CD14-positive monocyte (primary cell): ENCODE measurements around the gene ANXA10. TPM values are rescaled to one million over a fixed set of nuclear protein-coding genes. Genes with fewer than 3 reads are reported as not detected.
"Not testable (repeated sequence)": the region's sequence is repeated elsewhere in the genome, so short reads cannot be mapped to it uniquely, and the experiment has no call there.

Experiments
- DNase-seq, 3 donors: peaks; one replicate each; pipeline ENCODE4 v3.0.0-alpha.2; 2011 to 2022
- H2AFZ ChIP-seq: 2 replicates; pipeline ENCODE4 v1.6.0; 2012; ENCODE audit warnings: mild to moderate bottlenecking, low read depth, low read length, inconsistent platforms; ENCODE audit not compliant: insufficient read depth, poor library complexity, severe bottlenecking
- H3K27ac ChIP-seq, 2 donors: 1 replicate in 1 of 2; 2 replicates in 1 of 2; pipeline ENCODE4 v1.5.1; 2012 to 2013; ENCODE audit warnings: low read length in 2 of 2, control low read depth in 1 of 2, inconsistent platforms in 1 of 2, low read depth in 1 of 2, mild to moderate bottlenecking in 1 of 2
- H3K27me3 ChIP-seq, 2 donors: one replicate each; pipeline versions ENCODE4 v1.6.0 to v1.6.1; 2011 to 2013; ENCODE audit warnings: low read length in 2 of 2; ENCODE audit not compliant: control insufficient read depth in 2 of 2, insufficient read depth in 2 of 2
- H3K36me3 ChIP-seq, 2 donors: replicated peaks in 1 of 2; 1 replicate in 1 of 2; 2 replicates in 1 of 2; pipeline versions ENCODE4 v1.5.1 to v1.6.1; 2012 to 2013; ENCODE audit warnings: low read length in 2 of 2, control low read depth in 1 of 2, inconsistent platforms in 1 of 2, mild to moderate bottlenecking in 1 of 2; ENCODE audit not compliant: insufficient read depth in 2 of 2, control insufficient read depth in 1 of 2
- H3K4me1 ChIP-seq, 2 donors: 1 replicate in 1 of 2; 2 replicates in 1 of 2; pipeline versions ENCODE4 v1.5.1 to v1.6.1; 2012 to 2013; ENCODE audit warnings: low read length in 2 of 2, control low read depth in 1 of 2, inconsistent platforms in 1 of 2, mild to moderate bottlenecking in 1 of 2, moderate library complexity in 1 of 2; ENCODE audit not compliant: insufficient read depth in 2 of 2, control insufficient read depth in 1 of 2
- H3K4me2 ChIP-seq: replicated peaks from 2 replicates; pipeline ENCODE3; 2012; ENCODE audit warnings: low read length, moderate library complexity, mild to moderate bottlenecking; ENCODE audit not compliant: poor library complexity, severe bottlenecking; ENCODE audit errors: extremely low read depth
- H3K4me3 ChIP-seq, 3 experiments: fragments of 200-600 bp in 1 of 3; sonication (generic) in 1 of 3; replicated peaks in 1 of 3; 1 replicate in 2 of 3; 2 replicates in 1 of 3; pipeline ENCODE4 v1.5.1; 2011 to 2013; ENCODE audit warnings: low read length in 3 of 3, mild to moderate bottlenecking in 3 of 3, control low read depth in 2 of 3, low read depth in 2 of 3, inconsistent platforms in 1 of 3, moderate library complexity in 1 of 3
- H3K79me2 ChIP-seq: 2 replicates; pipeline ENCODE4 v1.6.0; 2012; ENCODE audit warnings: mild to moderate bottlenecking, control low read depth, inconsistent platforms, low read length, moderate library complexity; ENCODE audit not compliant: insufficient read depth
- H3K9ac ChIP-seq: 2 replicates; pipeline ENCODE4 v1.6.0; 2017; ENCODE audit warnings: low read length, mild to moderate bottlenecking; ENCODE audit not compliant: insufficient read depth, poor library complexity, severe bottlenecking
- H3K9me3 ChIP-seq, 2 donors: replicated peaks in 1 of 2; 1 replicate in 1 of 2; 2 replicates in 1 of 2; pipeline versions ENCODE4 v1.5.1 to v1.6.1; 2012 to 2013; ENCODE audit warnings: low read length in 2 of 2, control low read depth in 1 of 2; ENCODE audit not compliant: control insufficient read depth in 1 of 2, insufficient read depth in 1 of 2
- H4K20me1 ChIP-seq: 2 replicates; pipeline ENCODE4 v1.6.0; 2012; ENCODE audit warnings: mild to moderate bottlenecking, low read length, control low read depth, moderate library complexity; ENCODE audit not compliant: insufficient read depth
- H3K27ac Mint-ChIP-seq, 7 donors: one replicate each; pipeline ENCODE4 v1.8.0; 2020; ENCODE audit warnings: mild to moderate bottlenecking in 7 of 7, mixed read lengths in 7 of 7, moderate library complexity in 6 of 7, inconsistent platforms in 2 of 7
- H3K27me3 Mint-ChIP-seq, 3 donors: one replicate each; pipeline ENCODE4 v1.8.0; 2021 to 2022; ENCODE audit warnings: low read depth in 3 of 3, mild to moderate bottlenecking in 3 of 3, mixed read lengths in 3 of 3, moderate library complexity in 3 of 3, inconsistent platforms in 1 of 3
- H3K36me3 Mint-ChIP-seq, 2 donors: one replicate each; pipeline ENCODE4 v1.8.0; 2020; ENCODE audit warnings: mixed read lengths in 2 of 2, inconsistent platforms in 1 of 2, mild to moderate bottlenecking in 1 of 2
- H3K4me1 Mint-ChIP-seq: one replicate; pipeline ENCODE4 v1.8.0; 2020; ENCODE audit warnings: mild to moderate bottlenecking, mixed read lengths
- H3K4me3 Mint-ChIP-seq, 2 donors: one replicate each; pipeline ENCODE4 v1.8.0; 2020; ENCODE audit warnings: mild to moderate bottlenecking in 2 of 2, mixed read lengths in 2 of 2, moderate library complexity in 1 of 2
- H3K9me3 Mint-ChIP-seq, 7 donors: one replicate each; pipeline ENCODE4 v1.8.0; 2020 to 2022; ENCODE audit warnings: mixed read lengths in 7 of 7, mild to moderate bottlenecking in 6 of 7, moderate library complexity in 6 of 7, inconsistent platforms in 2 of 7
- WGBS: methylation state at CpG from one replicate; pipeline ENCODE4 v1.1.5; 2013; ENCODE audit warnings: missing lambda C conversion rate; ENCODE audit not compliant: insufficient coverage; 5-methylcytosine and 5-hydroxymethylcytosine counted together
- intact Hi-C, 2 donors: fragments of 100-400 bp; cut with micrococcal nuclease; formaldehyde crosslinking; loops; one replicate each; pipeline versions ENCODE4 v1.15.0 to v1.15.1; 2023
- polyA plus RNA-seq, 3 donors: library from polyadenylated mRNA; depleted of rRNA in 1 of 3; unstranded in 2 of 3; stranded (reverse) in 1 of 3; fragments of 300-500 nt in 2 of 3; fragments of >200 nt in 1 of 3; fragmentation: Illumina TruSeq in 2 of 3; gene quantifications; 1 replicate in 2 of 3; 2 replicates in 1 of 3; pipeline ENCODE4 v1.2.3, GENCODE V29; 2012 to 2021
- TF ChIP-seq, protein P1 (sequence below): fragments of 200-600 bp; IDR thresholded peaks from one replicate; pipeline ENCODE4 v1.8.0; 2022; ENCODE audit warnings: antibody characterized with exemption, mild to moderate bottlenecking

The ANXA10 gene
- polyA plus RNA-seq, 3 donors, result not detected

DNA sequence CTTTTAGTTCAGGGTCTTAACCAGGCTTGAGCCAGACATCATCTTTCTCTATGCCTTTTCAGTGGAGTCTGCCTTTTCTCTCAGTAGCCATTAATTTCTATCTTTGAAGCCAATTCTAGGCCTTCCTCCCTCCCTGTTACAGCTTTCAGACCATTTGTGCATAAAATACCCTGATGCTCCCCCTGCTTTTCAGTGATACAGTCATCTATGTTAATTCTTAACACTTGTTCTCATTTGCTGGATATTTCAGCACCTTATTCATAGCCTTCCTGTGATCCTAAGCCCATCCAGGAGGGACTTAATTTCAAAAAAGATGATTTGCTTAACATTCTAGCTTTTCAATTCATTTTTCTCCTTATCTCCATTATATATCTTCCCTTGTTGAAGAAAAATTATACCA is 42.3 kb downstream of the ANXA10 start:
- H3K4me1 ChIP-seq, result no peaks in the 10 kb centered on the region

DNA sequence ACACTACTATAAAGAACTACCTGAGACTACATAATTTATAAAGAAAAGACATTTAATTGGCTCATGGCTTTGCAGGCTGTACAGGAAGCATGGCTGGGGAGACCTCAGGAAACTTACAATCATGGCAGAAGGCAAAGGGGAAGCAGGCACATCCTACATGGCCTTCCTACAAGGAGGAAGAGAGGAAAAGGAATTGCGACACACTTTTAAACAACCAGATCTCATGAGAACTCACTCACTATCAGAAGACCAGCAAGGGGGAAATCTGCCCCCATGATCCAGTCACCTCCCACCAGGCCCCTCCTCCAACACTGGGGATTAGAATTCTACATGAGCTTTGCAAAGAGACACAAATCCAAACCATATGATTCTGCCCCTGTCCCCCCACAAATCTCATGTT is 43.5 kb downstream of the ANXA10 start:
- not testable (repeated sequence) for H3K4me1 ChIP-seq, H3K36me3 Mint-ChIP-seq

More for the DNA sequence above, 42.3 kb downstream of the ANXA10 start:
- H3K4me2 ChIP-seq, result no peak overlapping the region
- Mint-ChIP-seq H3K4me3 (no peak overlapping the region), H3K9me3 (peaks cover 0 to 11% (median 5%) of the 10 kb centered on the region in 7 donors), H3K36me3 (no peaks in the 10 kb centered on the region), H3K4me1 (no peaks in the 10 kb centered on the region), H3K27ac (no peak overlapping the region), H3K27me3 (peaks cover 0 to 2% (median 0%) of the 10 kb centered on the region in 3 donors)
- no peaks in the 10 kb centered on the region for H4K20me1 ChIP-seq
- no peak overlapping the region for H3K27ac ChIP-seq
- intact Hi-C loops, result no loop called here
- no peak for DNase-seq
- no peaks in the 10 kb centered on the region for H3K27me3 ChIP-seq
- H3K4me3 ChIP-seq, result no peak overlapping the region
- H2AFZ ChIP-seq, result no peak overlapping the region
- H3K9ac ChIP-seq, result no peak overlapping the region
- TF ChIP-seq, protein P1, sequence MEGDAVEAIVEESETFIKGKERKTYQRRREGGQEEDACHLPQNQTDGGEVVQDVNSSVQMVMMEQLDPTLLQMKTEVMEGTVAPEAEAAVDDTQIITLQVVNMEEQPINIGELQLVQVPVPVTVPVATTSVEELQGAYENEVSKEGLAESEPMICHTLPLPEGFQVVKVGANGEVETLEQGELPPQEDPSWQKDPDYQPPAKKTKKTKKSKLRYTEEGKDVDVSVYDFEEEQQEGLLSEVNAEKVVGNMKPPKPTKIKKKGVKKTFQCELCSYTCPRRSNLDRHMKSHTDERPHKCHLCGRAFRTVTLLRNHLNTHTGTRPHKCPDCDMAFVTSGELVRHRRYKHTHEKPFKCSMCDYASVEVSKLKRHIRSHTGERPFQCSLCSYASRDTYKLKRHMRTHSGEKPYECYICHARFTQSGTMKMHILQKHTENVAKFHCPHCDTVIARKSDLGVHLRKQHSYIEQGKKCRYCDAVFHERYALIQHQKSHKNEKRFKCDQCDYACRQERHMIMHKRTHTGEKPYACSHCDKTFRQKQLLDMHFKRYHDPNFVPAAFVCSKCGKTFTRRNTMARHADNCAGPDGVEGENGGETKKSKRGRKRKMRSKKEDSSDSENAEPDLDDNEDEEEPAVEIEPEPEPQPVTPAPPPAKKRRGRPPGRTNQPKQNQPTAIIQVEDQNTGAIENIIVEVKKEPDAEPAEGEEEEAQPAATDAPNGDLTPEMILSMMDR, result no peak
- H3K9me3 ChIP-seq, result peaks cover 0 to 7% of the 10 kb centered on the region in 2 donors
- H3K36me3 ChIP-seq, result no peaks in the 10 kb centered on the region
- H3K79me2 ChIP-seq, result no peaks in the 10 kb centered on the region

DNA sequence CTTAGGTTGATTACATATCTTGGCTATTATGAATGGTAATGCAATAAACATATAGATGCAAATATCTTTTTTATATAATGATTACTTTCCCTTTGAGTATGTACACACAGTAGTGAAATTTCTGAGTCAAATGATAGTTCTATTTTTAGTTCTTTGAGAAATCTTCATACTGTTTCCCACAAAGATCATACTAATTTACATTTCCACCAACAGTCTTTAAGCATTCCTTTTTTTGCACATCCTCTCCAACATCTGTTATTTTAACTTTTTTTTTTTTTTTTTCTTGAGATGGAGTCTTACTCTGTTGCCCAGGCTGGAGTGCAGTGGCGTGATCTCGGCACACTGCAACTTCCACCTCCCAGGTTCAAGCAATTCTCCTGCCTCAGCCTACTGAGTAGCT is 45.4 kb downstream of the ANXA10 start:
- H3K27me3 Mint-ChIP-seq, H3K4me2 ChIP-seq, H3K4me1 ChIP-seq, H4K20me1 ChIP-seq, H3K36me3 Mint-ChIP-seq, intact Hi-C loops, H3K27ac ChIP-seq, H3K4me1 Mint-ChIP-seq, H3K9ac ChIP-seq, H3K4me3 ChIP-seq, H3K36me3 ChIP-seq, H3K27me3 ChIP-seq, H3K27ac Mint-ChIP-seq, H3K79me2 ChIP-seq, DNase-seq, H3K4me3 Mint-ChIP-seq, H3K9me3 ChIP-seq, H2AFZ ChIP-seq: not testable (repeated sequence)
- WGBS, result no CpG with 5 or more reads among the region's 2 CpGs
- peaks cover 0 to 10% (median 5%) of the 10 kb centered on the region in 7 donors for H3K9me3 Mint-ChIP-seq

More for the DNA sequence above, 43.5 kb downstream of the ANXA10 start:
- H3K36me3 ChIP-seq, H4K20me1 ChIP-seq, H3K27me3 ChIP-seq, H2AFZ ChIP-seq, H3K27ac Mint-ChIP-seq, H3K9me3 ChIP-seq, intact Hi-C loops, H3K79me2 ChIP-seq, H3K27me3 Mint-ChIP-seq, H3K4me2 ChIP-seq, H3K9ac ChIP-seq, H3K27ac ChIP-seq, H3K4me3 Mint-ChIP-seq, DNase-seq, H3K4me1 Mint-ChIP-seq, H3K4me3 ChIP-seq: not testable (repeated sequence)
- H3K9me3 Mint-ChIP-seq, result peaks cover 0 to 11% (median 5%) of the 10 kb centered on the region in 7 donors
- no CpG with 5 or more reads among the region's 1 CpG for WGBS
